KMS-11 (cell line): ENCODE results near the gene S1PR3.

Experiments
- H2AFZ ChIP-seq: fragments of 200-600 bp; sonication (generic); 2 replicates; pipeline ENCODE4 v1.6.1; 2016; ENCODE audit warnings: antibody characterized with exemption, mixed run types, low read depth
- H3K27ac ChIP-seq: fragments of 200-600 bp; sonication (generic); 2 replicates; pipeline ENCODE4 v1.6.1; 2016; ENCODE audit warnings: mild to moderate bottlenecking, mixed run types
- H3K27me3 ChIP-seq: fragments of 200-600 bp; sonication (generic); 2 replicates; pipeline ENCODE4 v1.6.1; 2017; ENCODE audit warnings: mild to moderate bottlenecking, low read depth, mixed run types, moderate library complexity; ENCODE audit not compliant: insufficient read depth
- H3K36me3 ChIP-seq: fragments of 200-600 bp; sonication (generic); 2 replicates; pipeline ENCODE4 v1.6.1; 2017; ENCODE audit warnings: mild to moderate bottlenecking, mixed run types; ENCODE audit not compliant: insufficient read depth
- H3K4me1 ChIP-seq: fragments of 200-600 bp; sonication (generic); 2 replicates; pipeline ENCODE4 v1.6.1; 2016; ENCODE audit warnings: mild to moderate bottlenecking, low read depth, mixed run types; ENCODE audit not compliant: poor library complexity, severe bottlenecking
- H3K4me2 ChIP-seq: fragments of 200-600 bp; sonication (generic); 2 replicates; pipeline ENCODE4 v1.7.0; 2016; ENCODE audit warnings: mild to moderate bottlenecking, mixed run types
- H3K4me3 ChIP-seq: fragments of 200-600 bp; sonication (generic); IDR thresholded peaks from 2 replicates; pipeline ENCODE4 v1.6.1; 2017; ENCODE audit warnings: low read depth, low read length, mixed read lengths; ENCODE audit not compliant: insufficient read depth
- H3K79me2 ChIP-seq: fragments of 200-600 bp; sonication (generic); 2 replicates; pipeline ENCODE4 v1.6.1; 2016; ENCODE audit warnings: low read depth, mixed run types; ENCODE audit not compliant: insufficient read depth
- H3K9ac ChIP-seq: fragments of 200-600 bp; sonication (generic); 2 replicates; pipeline ENCODE4 v1.6.1; 2016; ENCODE audit warnings: mild to moderate bottlenecking, mixed run types
- H4K20me1 ChIP-seq: fragments of 200-600 bp; sonication (generic); 2 replicates; pipeline ENCODE4 v1.6.1; 2016; ENCODE audit warnings: mild to moderate bottlenecking, mixed run types; ENCODE audit not compliant: insufficient read depth
- TF ChIP-seq, protein P1 (sequence below): fragments of 200-600 bp; sonication (generic); conservative IDR thresholded peaks from 2 replicates; pipeline ENCODE4 v1.6.1; 2017; ENCODE audit warnings: low read depth, mild to moderate bottlenecking, antibody characterized with exemption, low read length, moderate library complexity, mixed read lengths

The S1PR3 gene

DNA sequence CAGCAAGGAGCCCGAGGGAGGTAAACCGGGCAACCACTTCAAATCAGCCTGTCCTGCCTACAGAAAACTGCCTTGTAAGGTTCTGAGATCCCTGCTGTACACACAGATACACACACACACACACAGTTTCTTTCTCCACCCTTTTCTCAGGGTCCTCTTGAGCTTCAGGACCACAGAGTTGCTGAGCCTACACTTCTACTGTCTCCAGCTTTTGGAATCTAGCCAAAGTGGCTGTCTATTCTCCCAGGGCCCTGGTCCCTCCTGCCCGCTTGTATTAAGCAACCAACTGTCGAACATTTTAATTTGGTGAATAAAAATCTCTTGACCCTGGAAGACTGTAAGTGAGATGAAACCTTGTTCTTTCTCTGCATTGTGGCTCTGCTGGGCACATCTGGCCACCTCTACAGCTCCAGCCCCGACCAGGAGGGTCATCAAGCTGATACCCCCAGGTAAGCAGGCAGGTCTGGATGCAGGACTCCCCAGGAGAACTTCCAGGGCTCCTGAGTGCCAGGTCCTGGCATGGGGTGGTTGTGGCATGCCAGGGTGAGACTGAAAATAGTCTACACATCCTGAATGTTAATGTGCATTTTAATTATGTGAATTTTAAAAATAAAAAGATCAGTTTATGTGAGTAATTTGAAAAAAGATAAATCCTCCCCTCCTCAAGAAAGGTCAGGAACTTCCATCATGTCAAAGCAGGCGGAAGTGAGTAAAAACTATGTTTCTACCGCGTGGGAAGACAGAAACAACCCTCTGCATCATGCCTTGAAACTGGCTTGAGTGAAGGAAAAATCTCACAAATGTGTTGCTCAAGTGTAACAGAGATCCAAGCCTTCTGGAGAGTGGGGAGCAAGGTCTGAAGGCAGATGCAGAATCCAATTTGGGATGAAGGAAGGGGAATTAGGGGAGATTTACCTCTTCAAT lies 15.0 kb upstream of the S1PR3 start:
- no peaks in the 10 kb centered on the region for H4K20me1 ChIP-seq
- no peak overlapping the region for H3K4me2 ChIP-seq

DNA sequence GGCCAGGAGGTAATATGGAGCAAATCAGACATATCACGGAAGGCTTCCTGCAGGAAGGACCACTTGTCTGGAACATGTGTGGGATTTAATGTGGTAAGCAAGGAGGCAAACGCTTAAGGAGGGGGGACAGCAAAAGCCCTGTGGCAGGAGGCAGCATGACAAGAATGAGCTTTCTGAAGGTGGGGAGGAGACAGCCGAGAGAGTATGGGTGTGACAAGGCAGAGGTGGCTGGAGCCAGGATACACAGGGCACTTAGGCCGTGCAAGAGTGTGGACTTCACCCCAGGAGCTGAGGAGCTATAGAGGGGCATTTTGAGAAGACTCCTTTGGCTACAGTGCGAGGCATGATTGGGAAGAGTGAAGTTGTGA lies 14.4 kb upstream of the S1PR3 start:
- TF ChIP-seq, protein P1, sequence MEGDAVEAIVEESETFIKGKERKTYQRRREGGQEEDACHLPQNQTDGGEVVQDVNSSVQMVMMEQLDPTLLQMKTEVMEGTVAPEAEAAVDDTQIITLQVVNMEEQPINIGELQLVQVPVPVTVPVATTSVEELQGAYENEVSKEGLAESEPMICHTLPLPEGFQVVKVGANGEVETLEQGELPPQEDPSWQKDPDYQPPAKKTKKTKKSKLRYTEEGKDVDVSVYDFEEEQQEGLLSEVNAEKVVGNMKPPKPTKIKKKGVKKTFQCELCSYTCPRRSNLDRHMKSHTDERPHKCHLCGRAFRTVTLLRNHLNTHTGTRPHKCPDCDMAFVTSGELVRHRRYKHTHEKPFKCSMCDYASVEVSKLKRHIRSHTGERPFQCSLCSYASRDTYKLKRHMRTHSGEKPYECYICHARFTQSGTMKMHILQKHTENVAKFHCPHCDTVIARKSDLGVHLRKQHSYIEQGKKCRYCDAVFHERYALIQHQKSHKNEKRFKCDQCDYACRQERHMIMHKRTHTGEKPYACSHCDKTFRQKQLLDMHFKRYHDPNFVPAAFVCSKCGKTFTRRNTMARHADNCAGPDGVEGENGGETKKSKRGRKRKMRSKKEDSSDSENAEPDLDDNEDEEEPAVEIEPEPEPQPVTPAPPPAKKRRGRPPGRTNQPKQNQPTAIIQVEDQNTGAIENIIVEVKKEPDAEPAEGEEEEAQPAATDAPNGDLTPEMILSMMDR: no peak
- Histone ChIP-seq H3K4me1 (no peaks in the 10 kb centered on the region), H3K9ac (no peak overlapping the region), H3K36me3 (no peaks in the 10 kb centered on the region), H4K20me1 (no peaks in the 10 kb centered on the region), H3K27ac (no peak overlapping the region), H3K79me2 (no peaks in the 10 kb centered on the region), H3K27me3 (no peaks in the 10 kb centered on the region), H2AFZ (no peak overlapping the region), H3K4me2 (no peak overlapping the region), H3K4me3 (no peak overlapping the region)

More for the DNA sequence above, 15.0 kb upstream of the S1PR3 start:
- no peak overlapping the region for H3K4me3 ChIP-seq
- H3K27ac ChIP-seq: no peak overlapping the region
- no peak overlapping the region for H2AFZ ChIP-seq
- H3K79me2 ChIP-seq: no peaks in the 10 kb centered on the region
- TF ChIP-seq, protein P1: no peak
- H3K27me3 ChIP-seq: no peaks in the 10 kb centered on the region
- H3K4me1 ChIP-seq: no peaks in the 10 kb centered on the region
- no peaks in the 10 kb centered on the region for H3K36me3 ChIP-seq
- H3K9ac ChIP-seq: no peak overlapping the region

DNA sequence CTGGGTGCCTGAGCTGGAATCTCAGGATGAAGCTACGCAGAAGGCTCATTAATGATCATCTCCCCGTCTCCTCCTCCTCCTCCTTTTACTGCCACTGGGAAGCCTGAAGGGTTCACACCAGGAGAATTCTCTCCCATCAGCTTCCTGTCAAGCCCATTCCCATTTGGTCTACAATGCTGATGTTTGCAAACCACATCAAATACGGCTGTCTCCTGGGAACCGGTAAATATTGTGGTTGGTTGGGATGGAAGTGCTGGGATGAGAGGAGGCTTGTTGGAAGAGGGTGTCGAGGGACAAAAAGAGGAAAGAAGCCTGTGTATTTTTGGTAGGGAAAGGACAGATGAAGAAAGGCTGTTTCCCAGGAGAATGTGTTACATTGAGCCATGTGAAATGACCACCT lies 13.2 kb upstream of the S1PR3 start:
- no peaks in the 10 kb centered on the region for H3K79me2 ChIP-seq
- no peak overlapping the region for H2AFZ ChIP-seq
- no peak overlapping the region for H3K4me3 ChIP-seq
- no peaks in the 10 kb centered on the region for H3K27me3 ChIP-seq
- H3K4me1 ChIP-seq: no peaks in the 10 kb centered on the region
- H3K36me3 ChIP-seq: no peaks in the 10 kb centered on the region
- H3K9ac ChIP-seq: no peak overlapping the region
- TF ChIP-seq, protein P1: no peak
- H3K27ac ChIP-seq: no peak overlapping the region
- H4K20me1 ChIP-seq: no peaks in the 10 kb centered on the region
- H3K4me2 ChIP-seq: no peak overlapping the region

DNA sequence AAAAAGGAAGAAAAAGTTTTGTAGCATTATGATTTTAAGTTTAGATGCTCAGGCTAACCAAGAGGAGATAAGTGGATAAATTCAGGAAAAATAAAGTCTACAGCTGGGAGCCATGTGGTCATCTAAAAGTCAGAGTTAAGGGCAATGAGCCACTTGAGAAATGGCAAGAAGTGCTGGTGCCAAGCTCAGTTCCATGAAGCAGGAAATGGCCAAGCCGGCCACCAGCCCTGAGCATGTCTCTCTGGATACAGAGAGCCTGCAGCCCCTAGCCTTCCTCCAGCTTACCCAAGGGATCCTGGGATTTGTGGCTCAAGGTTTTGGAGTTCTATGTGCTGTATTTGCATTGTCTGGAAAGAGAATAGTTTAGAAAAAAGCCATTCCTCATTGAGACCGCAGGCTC lies 12.2 kb upstream of the S1PR3 start:
- no peak overlapping the region for H3K9ac ChIP-seq
- H3K4me2 ChIP-seq: no peak overlapping the region
- TF ChIP-seq, protein P1: no peak
- H3K4me1 ChIP-seq: no peaks in the 10 kb centered on the region
- no peak overlapping the region for H3K27ac ChIP-seq
- no peak overlapping the region for H3K4me3 ChIP-seq
- H3K36me3 ChIP-seq: no peaks in the 10 kb centered on the region
- no peak overlapping the region for H2AFZ ChIP-seq
- no peaks in the 10 kb centered on the region for H3K79me2 ChIP-seq
- H4K20me1 ChIP-seq: no peaks in the 10 kb centered on the region
- no peaks in the 10 kb centered on the region for H3K27me3 ChIP-seq
